CD4-positive, alpha-beta T cell treated with Interferon alpha-2 for 1 hour (primary cell): ENCODE measurements around the gene NUMB.

ENCODE experiments used
- DNase-seq, 2 donors: peaks; one replicate each; pipeline ENCODE4 v3.0.0-alpha.2; 2020 to 2022

The NUMB gene

DNA sequence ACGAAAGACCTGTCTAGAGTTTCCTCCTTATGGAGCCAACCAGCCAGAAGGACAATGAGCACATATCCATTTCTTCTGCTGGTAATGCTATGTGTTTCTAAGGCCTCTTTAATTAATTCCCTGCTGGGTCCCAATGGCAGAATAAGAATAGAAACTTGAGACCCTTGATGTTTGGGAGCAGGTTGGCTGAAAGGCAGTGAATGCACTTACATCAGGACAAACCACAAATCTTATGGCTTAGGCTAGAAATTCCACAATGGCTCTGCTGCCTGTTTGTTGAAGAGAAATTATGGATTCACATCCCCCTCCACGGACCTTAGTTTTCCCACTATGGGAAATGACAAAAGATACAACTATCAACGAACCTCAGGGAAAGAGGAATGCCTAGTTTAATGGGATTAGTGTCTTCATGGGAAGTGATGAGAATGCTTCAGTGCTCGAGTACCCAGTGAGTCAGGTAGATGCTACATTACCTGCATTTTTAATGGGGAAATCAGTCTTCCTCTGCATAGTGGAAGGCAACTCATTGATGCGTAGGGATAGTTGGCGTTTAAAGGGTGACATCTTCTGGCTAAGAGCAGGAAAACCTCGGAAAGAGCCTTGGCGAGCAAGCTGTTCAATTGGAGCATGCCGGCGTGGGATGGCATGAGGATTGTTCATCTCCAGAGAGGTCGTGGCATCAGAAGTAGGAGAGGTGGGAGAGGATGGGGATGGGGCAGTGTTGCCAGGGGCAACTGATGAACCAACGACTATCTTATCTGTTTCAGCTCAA, 174.6 kb downstream of the NUMB start:
- DNase-seq, result no peak

DNA sequence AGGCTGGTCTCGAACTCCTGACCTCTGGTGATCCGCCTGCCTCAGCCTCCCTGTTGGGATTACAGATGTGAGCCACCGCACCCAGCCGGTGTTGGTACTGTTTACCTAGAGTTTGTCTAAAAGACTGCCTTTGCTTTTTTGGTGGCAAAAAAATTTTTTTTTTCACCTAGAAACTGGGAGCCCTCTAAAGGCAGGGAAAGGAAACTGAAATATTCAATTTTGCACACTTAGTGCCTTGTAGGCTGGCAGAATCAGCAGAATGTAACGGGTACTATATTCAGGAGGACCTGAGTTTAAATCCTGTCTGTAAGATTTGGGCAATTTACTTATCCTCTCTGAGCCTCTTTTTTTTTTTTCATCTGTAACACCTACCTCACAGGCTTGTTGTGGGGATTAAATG, 177.4 kb downstream of the NUMB start:
- DNase-seq, result no peak

DNA sequence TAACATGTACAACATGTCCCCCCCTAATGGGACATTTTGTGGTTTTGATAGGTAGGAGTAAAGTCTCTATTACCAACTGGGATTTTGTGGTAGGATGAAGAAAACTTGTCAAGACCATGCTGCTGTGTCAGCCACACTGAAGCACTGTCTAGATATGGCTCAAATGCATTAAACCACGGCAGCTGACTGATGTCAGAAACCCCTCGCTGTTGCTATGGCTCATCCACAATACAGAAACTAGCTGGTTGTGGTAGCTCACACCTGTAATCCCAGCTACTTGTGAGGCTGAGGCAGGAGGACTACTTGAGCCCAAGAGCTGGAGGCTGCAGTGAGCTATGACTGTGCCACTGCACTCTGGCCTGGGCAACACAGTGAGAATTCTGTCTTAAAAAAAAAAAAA, 181.0 kb downstream of the NUMB start:
- DNase-seq, result no peak

DNA sequence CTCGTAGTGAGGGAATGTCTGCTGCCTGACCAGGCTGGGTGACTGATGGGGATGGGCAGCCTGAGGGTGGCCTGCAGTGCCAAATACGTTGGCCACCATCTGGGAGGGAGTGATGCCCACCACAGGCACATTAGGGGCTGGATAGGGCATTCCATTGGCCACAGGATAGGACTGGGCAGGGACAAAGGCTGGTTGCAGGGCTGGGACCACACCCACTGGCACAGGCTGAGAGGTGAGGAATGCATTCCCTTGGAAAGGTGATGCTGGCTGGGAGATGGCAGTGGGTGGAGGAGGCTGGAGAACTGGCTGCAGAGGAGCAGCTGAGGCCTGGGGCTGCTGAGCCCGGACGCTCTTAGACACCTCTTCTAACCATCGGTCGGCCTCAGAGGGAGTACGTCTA, 181.5 kb downstream of the NUMB start:
- DNase-seq, result no peak

DNA sequence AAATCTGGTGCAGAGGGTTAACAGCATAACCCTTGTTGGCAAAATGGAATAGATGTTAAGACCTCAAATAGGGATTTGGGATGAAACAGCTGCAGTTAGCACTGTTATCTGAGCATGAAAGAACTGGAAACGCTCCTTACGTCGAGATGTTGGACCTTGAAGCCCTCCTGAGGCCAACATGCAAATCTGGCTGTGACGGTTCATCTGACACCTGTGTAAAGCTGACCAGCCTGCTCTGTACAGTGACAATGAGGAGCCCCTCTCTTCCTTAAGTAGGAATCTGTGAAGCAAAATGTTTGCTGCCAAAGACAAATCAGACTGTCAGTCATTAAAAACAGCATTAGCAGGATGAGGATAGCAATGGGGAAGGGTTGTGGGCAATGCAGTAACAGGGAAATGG, 184.5 kb downstream of the NUMB start:
- no peak for DNase-seq

DNA sequence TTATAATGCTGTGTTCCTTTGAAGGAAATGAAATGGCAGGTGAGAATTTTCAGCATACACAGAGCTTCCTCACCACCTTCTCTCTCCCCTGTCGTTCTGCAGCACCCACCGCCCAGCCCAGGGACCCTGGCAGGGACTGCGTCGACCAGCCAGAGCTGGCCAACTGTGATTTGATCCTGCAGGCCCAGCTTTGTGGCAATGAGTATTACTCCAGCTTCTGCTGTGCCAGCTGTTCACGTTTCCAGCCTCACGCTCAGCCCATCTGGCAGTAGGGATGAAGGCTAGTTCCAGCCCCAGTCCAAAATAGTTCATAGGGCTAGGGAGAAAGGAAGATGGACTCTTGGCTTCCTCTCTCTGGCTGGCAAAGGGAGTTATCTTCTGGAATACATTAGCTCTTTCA, 186.0 kb downstream of the NUMB start:
- DNase-seq, result no peak

DNA sequence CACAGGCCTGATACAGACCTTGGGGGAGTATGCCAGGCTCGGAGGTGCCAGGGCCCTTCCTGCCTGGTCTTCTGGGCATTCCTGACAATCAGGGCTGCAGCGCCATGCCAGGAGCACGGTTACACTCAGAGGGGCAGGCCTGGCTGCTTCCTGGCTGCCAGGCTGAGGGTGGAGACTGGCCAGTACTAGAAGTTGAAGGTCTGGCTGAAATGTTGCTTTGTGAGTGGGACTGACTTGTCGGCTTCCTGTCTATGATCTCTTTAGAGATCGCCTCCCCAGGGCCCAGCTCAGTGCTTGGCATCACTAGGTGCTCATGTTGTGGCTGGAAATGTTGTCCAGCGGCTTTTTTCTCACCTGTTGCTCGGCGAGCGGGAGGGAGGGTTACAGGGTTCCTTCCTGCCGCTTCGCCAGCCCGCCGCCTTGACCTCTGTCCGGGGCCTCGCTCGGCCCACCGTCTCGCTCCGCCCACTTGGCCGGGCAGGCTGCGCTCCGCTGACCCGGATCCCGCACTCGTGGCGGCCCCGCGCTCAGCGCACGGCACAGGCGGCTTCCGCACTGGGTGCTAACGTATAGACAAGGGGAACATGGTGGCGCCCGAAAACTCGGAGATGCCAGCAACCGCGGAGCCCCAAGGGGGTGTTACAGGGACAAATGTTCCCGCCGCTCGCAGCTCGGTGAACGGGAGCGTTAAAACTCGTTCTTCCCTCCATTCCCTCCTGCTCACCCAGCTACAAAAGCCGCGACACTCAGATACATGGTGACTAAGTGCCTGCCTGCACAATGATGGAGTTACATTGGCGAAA, 188.4 kb downstream of the NUMB start:
- no peak for DNase-seq

DNA sequence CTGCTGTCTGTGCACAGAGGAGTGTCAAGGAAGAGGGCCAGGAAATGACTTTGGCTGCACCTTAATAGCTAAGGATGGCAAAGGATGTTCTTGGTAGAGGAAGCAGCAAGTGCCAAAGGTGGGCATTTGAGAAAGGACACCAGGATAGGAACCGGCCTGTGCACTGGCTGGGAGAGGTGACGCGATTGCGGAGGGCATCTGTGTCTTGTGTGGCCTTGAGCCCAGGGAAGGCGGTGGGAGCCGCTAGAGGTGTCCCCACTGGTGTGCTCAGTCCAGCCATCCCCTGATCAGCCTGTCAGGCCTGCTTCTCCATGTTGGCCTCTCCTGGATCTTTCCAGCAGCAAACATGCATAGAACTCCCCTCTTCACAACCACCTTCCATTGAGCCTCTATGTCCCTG, 190.9 kb downstream of the NUMB start:
- DNase-seq, result no peak

DNA sequence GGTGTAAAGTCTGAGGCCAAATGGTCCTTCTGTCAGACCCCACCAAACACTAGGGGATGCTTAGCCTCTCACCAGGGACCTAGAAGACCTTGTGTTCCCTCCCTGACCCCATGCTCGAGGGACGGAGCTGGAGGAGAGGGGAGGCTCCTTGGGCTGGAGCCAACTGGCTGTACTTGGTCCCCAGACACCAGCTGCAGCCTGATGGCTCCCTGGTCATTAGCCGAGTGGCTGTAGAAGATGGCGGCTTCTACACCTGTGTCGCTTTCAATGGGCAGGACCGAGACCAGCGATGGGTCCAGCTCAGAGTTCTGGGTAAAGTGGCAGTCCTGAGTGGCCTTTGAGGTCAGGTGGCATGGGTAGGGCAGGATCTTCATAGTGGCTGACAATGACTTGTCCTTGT, 192.0 kb downstream of the NUMB start:
- no peak for DNase-seq

DNA sequence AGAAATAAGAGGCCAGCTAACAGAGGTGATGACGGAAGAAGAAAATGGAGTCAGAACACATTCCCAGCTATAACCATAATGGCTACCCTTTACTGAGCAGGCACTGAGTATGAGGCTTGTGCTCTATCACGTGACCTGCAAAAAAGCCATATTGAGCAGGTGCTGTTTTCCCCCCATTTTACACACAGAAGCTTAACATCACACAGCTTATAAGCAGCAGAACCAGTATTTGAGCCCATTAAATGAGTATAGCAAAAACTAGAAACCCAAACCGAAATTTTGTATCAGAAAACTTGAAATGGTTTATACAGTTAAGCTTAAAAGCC, 192.7 kb downstream of the NUMB start:
- no peak for DNase-seq

DNA sequence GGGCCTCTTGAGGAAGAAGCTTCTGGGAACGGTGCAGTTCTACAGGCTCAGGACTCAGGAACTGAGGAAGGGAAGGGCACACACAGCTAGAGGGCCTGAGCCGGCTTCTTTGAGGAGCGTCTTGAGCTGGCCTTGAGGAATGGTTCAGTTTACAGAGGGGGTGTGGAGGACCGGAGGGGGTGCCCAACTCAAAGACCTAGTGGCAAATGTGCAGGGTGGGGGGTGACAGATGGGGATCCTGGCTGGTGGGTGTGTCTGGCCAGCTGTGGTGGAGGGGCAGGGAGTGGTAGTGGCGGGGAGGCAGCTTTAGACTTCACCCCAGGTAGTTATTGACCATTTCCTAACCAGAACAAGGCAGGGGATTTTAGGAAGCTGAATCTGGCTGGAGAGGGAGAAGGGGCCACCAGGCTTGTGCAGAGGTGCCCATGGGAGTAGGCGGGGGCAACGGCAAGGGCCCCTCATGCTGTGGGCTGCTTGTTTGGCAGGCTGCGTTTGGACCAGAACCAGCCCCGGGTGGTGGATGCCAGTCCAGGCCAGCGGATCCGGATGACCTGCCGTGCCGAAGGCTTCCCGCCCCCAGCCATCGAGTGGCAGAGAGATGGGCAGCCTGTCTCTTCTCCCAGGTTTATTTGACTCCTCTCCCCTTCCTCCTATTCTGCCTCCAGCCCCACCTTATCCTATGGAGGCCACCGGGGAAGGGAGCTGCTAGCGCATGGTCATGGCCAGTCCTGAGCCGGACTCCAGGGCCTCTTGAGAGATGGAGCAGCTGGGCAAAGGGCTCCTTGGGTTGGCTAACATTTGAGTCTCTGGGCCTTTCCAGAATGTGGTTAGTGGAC, 193.2 kb downstream of the NUMB start:
- DNase-seq, result no peak

DNA sequence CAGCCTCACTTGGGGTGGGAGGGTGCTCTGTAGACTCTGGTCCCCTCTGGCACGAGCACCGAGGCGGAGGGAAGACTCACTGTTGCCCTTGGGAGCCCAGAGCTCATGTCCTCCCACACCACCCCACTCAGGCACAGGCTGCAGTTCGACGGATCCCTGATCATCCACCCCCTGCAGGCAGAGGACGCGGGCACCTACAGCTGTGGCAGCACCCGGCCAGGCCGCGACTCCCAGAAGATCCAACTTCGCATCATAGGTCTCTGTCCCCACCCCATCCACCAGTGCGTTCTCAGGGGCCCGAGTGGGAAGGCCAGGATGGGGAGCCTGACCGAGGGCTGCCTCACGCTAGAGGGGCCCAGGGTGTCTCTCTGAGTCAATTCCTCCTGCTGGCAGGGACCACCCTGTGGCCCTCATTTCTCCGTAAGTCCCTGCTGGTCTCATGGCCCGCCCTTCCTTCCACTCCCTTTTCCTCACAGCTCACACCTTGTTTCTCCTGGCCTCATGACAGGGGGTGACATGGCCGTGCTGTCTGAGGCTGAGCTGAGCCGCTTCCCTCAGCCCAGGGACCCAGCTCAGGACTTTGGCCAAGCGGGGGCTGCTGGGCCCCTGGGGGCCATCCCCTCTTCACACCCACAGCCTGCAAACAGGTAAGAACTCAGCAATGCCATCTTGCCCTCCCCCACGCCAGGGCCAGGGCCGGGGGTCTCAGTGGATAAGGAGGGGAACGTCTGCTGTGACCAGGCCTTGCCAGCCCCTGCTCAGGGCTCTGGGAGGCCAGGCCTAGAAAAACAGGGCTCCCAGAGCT, 194.1 kb downstream of the NUMB start:
- DNase-seq, result no peak

DNA sequence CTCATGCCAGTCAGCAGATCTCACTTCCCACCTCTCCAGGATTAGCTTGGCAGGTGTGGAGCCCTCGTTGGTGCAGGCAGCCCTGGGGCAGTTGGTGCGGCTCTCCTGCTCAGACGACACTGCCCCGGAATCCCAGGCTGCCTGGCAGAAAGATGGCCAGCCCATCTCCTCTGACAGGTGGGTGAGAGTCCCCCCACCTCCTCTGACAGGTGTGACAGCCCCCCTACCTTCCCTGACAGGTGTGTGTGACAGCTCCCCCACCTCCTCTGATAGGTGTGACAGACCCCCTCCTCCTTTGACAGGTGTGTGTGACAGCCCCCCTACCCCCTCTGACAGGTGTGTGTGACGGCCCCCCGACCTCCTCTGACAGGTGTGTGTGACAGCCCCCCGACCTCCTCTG, 194.7 kb downstream of the NUMB start:
- no peak for DNase-seq

DNA sequence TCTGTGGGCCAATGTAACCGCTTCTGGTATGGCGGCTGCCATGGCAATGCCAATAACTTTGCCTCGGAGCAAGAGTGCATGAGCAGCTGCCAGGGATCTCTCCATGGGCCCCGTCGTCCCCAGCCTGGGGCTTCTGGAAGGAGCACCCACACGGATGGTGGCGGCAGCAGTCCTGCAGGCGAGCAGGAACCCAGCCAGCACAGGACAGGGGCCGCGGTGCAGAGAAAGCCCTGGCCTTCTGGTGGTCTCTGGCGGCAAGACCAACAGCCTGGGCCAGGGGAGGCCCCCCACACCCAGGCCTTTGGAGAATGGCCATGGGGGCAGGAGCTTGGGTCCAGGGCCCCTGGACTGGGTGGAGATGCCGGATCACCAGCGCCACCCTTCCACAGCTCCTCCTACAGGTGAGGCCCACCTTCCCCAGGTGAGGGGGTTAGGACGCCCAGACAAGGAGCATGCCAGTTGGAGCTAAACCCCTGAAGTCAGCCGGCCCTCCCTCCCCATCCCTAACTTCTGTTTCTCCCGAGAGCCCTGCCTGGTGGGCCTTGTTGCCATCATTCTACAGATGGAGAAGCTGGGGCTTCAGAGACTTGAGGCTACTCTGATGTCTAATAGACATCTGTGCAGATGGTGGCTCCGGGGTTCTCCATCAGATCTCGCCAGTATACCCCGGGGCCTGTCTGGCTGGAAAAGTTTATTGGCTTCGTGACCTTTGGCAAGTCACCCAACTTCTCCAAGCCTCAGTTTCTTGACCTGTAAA, 195.7 kb downstream of the NUMB start:
- no peak for DNase-seq

DNA sequence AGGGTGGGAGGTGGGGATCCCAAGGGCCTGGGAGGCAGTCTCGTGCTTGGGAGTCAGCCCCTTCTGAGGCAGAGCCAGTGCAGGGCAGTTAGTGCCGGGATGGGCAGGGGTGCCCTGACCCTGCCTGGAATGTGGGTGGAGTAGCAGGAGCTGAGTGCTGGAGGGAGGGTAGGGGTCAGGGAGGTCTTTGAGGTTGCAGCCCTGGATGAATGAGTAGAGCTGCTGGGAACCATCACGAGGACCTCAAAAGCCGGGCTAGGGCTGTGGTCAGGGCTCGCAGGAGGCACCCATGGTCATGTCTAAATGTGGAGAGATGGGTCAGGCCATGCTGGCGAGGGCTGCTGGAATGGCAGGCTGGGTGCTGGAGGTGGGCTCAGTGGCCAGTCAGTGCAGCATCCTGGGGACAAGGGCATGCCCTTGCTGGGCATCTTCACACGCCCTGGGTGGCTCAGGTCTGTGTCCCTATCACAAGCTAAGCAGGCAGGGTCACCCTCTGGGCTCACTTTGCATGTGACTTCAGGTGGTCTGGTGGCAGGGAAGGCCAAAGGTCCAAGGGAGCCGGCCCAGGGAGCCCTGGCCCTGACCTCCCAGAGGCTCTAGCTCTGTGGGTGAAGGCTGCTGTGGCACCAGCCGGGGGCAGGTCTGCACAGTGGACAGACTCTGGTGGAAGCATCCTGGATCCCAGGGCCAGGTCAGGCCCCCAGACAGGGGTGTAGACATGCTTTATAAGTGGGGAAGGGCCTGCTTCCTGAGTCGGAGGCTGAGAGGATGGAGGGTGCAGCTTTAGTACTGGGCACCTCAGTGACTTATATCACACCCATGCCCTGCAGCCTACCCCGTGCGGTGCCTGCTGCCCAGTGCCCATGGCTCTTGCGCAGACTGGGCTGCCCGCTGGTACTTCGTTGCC, 196.6 kb downstream of the NUMB start:
- no peak for DNase-seq

DNA sequence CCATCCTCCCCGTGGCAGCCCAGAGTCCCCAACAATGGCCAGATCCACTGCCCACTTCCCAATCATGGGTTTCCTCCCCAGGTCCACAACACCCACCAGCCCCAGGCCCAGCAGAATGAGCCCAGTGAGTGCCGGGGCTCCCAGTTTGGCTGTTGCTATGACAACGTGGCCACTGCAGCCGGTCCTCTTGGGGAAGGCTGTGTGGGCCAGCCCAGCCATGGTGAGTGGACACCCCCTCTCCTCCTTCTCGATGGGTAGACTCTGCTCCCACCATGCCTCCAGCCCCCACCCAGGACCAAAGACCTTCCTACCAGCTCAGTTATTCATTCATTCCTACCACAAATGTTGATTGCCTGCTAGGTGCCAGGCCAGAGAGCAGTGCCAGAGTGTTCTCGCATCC, 197.3 kb downstream of the NUMB start:
- DNase-seq, result no peak

DNA sequence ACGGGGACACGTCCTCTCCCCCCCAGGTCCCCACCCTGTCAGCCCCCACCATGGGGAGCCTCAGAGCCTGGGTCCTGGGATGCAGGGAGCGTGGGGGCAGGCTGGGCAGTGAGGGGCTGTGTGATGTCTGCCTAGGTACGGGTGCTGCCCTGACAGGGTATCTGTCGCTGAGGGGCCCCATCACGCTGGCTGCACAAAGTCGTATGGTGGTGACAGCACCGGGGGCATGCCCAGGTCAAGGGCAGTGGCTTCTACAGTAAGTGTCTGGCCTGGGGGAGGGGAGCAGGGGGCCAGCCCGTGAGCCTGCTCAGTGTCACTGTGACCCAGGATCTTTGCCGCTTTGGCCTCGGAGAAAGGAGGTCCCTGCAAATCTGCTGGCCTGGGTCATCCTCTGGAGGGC, 197.8 kb downstream of the NUMB start:
- DNase-seq, result no peak

DNA sequence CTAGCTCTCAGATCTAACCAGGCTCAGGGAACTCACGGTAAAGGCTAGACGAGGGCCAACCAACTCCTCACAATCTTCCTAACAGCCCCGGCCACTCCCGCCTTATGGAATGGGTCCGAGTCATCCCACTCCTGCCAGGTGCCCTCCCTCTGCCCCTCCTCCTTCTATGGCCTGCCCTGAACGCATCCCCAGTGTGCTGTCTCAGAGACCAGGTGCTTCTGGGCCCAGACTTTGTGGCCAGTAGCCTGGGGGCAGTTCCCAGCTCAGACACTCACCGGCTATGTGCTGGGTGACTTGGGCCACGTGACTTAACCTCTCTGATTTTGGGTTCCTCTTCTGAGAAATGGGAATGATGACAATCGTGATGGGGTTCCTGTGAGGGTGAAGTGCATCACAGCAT, 198.5 kb downstream of the NUMB start:
- DNase-seq, result no peak

DNA sequence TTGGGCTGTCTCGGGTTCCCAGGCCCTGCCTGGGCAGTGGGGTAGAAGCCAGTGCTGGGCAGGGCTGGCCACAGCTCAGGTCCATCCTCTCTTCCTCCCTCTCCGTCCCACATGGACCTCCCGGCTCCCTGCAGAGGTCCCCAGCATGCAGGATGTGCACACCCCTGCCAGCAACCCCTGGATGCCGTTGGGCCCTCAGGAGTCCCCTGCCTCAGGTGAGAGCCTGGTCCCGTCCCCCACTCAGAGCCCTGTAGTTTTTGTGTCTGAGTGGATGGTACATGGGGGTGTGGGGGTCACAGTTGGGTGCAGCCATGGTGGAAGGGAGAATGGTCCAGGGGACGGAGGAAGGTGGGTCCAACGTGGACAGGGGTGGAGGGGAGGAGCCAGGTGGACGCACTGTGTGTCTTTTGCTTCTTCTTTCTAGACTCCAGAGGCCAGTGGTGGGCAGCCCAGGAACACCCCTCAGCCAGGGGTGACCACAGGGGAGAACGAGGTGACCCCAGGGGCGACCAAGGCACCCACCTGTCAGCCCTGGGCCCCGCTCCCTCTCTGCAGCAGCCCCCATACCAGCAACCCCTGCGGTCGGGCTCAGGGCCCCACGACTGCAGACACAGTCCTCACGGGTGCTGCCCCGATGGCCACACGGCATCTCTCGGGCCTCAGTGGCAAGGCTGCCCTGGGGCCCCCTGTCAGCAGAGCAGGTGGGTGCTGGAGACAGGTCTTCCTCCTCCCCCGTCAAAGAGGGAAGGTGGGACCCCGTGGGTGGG, 199.3 kb downstream of the NUMB start:
- no peak for DNase-seq

DNA sequence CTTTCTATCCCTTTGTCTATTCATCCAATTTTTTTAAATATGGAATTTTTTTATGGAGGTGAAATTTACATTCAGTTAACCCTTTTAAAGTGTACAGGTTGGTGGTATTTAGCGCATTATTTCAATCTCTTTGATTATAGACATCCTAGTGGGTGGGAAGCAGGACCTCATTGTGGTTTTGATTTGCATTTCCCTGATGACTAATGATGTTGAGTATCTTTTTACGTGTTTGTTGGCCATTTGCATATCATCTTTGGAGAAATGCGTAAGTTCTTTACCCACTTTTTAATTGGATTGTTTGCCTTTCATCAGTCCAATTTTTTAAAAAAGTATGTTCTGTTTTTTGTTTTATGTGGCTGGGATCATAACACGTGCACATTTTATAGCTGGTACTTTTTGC, 200.3 kb downstream of the NUMB start:
- DNase-seq, result no peak
